ENCODE measurements around the gene RAD51AP2. TPM values are rescaled to one million over a fixed set of nuclear protein-coding genes. Genes with fewer than 3 reads are reported as not detected.

Gene RAD51AP2
- polyA plus RNA-seq, 3 donors, result not detected

GRCh38 chr2:17536416-17536815 is 18.2 kb upstream of the RAD51AP2 start:
- TF ChIP-seq CTCF (IDR thresholded peaks at IDR 0.05), result no peak
- no peak overlapping the region for H3K27ac Mint-ChIP-seq
- intact Hi-C loops (cut with micrococcal nuclease), result no loop called here
- Histone ChIP-seq H2AFZ (ENCODE audit: insufficient read depth, low read depth, low read length, poor library complexity, severe bottlenecking) (no peak overlapping the region), H3K4me2 (replicated peaks; ENCODE audit: extremely low read depth, low read length, poor library complexity, severe bottlenecking) (no peak overlapping the region), H3K4me1 (ENCODE audit: control insufficient read depth in 1 of 2, insufficient read depth in 2 of 2, low read length in 2 of 2) (peaks cover 0 to 5% of the 10 kb centered on the region in 2 donors), H3K27ac (ENCODE audit: low read depth in 1 of 2, low read length in 2 of 2) (no peak overlapping the region), H4K20me1 (ENCODE audit: insufficient read depth, low read length) (no peaks in the 10 kb centered on the region), H3K27me3 (ENCODE audit: control insufficient read depth in 2 of 2, insufficient read depth in 2 of 2, low read length in 2 of 2) (peaks cover 42 to 48% of the 10 kb centered on the region in 2 donors), H3K36me3 (replicated peaks in 1 of 2; ENCODE audit: control insufficient read depth in 1 of 2, insufficient read depth in 2 of 2, low read length in 2 of 2) (no peaks in the 10 kb centered on the region), H3K4me3 (replicated peaks in 1 of 3; ENCODE audit: low read depth in 2 of 3, low read length in 3 of 3) (no peak overlapping the region), H3K9me3 (replicated peaks in 1 of 2; ENCODE audit: control insufficient read depth in 1 of 2, insufficient read depth in 1 of 2, low read length in 2 of 2) (peaks cover 2 to 15% of the 10 kb centered on the region in 2 donors), H3K9ac (ENCODE audit: insufficient read depth, low read length, poor library complexity, severe bottlenecking) (no peak overlapping the region), H3K79me2 (ENCODE audit: insufficient read depth, low read length) (no peaks in the 10 kb centered on the region)
- no peak overlapping the region for H3K4me3 Mint-ChIP-seq
- H3K27me3 Mint-ChIP-seq (ENCODE audit: low read depth in 3 of 3), result peaks cover 40 to 60% (median 48%) of the 10 kb centered on the region in 3 donors
- no peak for DNase-seq
- WGBS (ENCODE audit: insufficient coverage), result 100% methylated on average over 1 of the region's 2 CpGs
- H3K9me3 Mint-ChIP-seq, result peaks cover 0 to 7% (median 3%) of the 10 kb centered on the region in 7 donors
- H3K4me1 Mint-ChIP-seq, result peaks cover 4% of the 10 kb centered on the region
- H3K36me3 Mint-ChIP-seq, result no peaks in the 10 kb centered on the region

DNA sequence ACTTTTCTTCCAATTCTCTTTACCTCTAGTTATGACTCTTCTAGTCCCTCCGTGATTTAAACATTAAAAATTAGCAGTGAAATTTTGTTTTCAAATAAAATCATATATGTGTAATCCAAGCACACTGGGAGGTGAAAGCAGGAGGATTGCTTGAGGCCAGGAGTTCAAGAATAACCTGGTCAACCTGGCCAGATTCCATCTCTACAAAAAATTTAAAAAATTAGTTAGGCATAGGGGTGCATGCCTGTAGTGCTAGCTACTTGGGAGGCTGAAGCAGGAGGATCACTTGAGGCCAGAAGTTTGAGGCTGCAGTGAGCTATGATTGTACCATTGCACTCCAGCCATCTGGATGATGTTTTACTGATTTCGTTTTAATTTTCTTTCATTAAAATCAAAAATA is 15.3 kb upstream of the RAD51AP2 start:
- H3K36me3 Mint-ChIP-seq, result no peaks in the 10 kb centered on the region
- H3K27me3 Mint-ChIP-seq (ENCODE audit: low read depth in 3 of 3), result peaks cover 17 to 33% (median 21%) of the 10 kb centered on the region in 3 donors
- no peak for TF ChIP-seq CTCF (IDR thresholded peaks at IDR 0.05)
- H3K27ac Mint-ChIP-seq, result no peak overlapping the region
- no CpG with 5 or more reads among the region's 2 CpGs for WGBS (ENCODE audit: insufficient coverage)
- Histone ChIP-seq H3K27me3 (ENCODE audit: control insufficient read depth in 2 of 2, insufficient read depth in 2 of 2, low read length in 2 of 2) (peaks cover 15 to 20% of the 10 kb centered on the region in 2 donors), H2AFZ (ENCODE audit: insufficient read depth, low read depth, low read length, poor library complexity, severe bottlenecking) (no peak overlapping the region), H3K9me3 (replicated peaks in 1 of 2; ENCODE audit: control insufficient read depth in 1 of 2, insufficient read depth in 1 of 2, low read length in 2 of 2) (no peaks in the 10 kb centered on the region), H3K9ac (ENCODE audit: insufficient read depth, low read length, poor library complexity, severe bottlenecking) (no peak overlapping the region), H3K79me2 (ENCODE audit: insufficient read depth, low read length) (no peaks in the 10 kb centered on the region), H3K4me3 (replicated peaks in 1 of 3; ENCODE audit: low read depth in 2 of 3, low read length in 3 of 3) (no peak overlapping the region), H4K20me1 (ENCODE audit: insufficient read depth, low read length) (no peaks in the 10 kb centered on the region), H3K27ac (ENCODE audit: low read depth in 1 of 2, low read length in 2 of 2) (no peak overlapping the region), H3K4me1 (ENCODE audit: control insufficient read depth in 1 of 2, insufficient read depth in 2 of 2, low read length in 2 of 2) (peaks cover 0 to 3% of the 10 kb centered on the region in 2 donors), H3K4me2 (replicated peaks; ENCODE audit: extremely low read depth, low read length, poor library complexity, severe bottlenecking) (no peak overlapping the region), H3K36me3 (replicated peaks in 1 of 2; ENCODE audit: control insufficient read depth in 1 of 2, insufficient read depth in 2 of 2, low read length in 2 of 2) (no peaks in the 10 kb centered on the region)
- H3K9me3 Mint-ChIP-seq, result no peaks in the 10 kb centered on the region
- no peaks in the 10 kb centered on the region for H3K4me1 Mint-ChIP-seq
- intact Hi-C loops (cut with micrococcal nuclease), result no loop called here
- DNase-seq, result no peak
- H3K4me3 Mint-ChIP-seq, result no peak overlapping the region

Measured in CD14-positive monocyte (primary cell).